ENCODE data around the gene AKAP6.

AKAP6 gene

GRCh38 chr14:32400480-32400879, 71.4 kb downstream of the AKAP6 start:
- Histone ChIP-seq H3K27me3 (ENCODE audit: insufficient read depth, low read depth) (no peaks in the 10 kb centered on the region), H4K20me1 (ENCODE audit: insufficient read depth) (no peaks in the 10 kb centered on the region), H3K36me3 (ENCODE audit: insufficient read depth) (no peaks in the 10 kb centered on the region), H3K9ac (no peak overlapping the region), H3K4me3 (IDR thresholded peaks at IDR 0.05; ENCODE audit: insufficient read depth, low read depth, low read length) (no peak overlapping the region), H3K4me1 (ENCODE audit: low read depth, poor library complexity, severe bottlenecking) (no peaks in the 10 kb centered on the region), H2AFZ (ENCODE audit: low read depth) (no peak overlapping the region), H3K27ac (no peak overlapping the region), H3K4me2 (no peak overlapping the region), H3K79me2 (ENCODE audit: insufficient read depth, low read depth) (no peaks in the 10 kb centered on the region)
- TF ChIP-seq CTCF (conservative IDR thresholded peaks at IDR 0.05; ENCODE audit: low read depth, low read length): no peak

GRCh38 chr14:32403021-32403420, 73.9 kb downstream of the AKAP6 start:
- TF ChIP-seq CTCF (conservative IDR thresholded peaks at IDR 0.05; ENCODE audit: low read depth, low read length): no peak
- H3K27ac ChIP-seq: no peak overlapping the region
- no peaks in the 10 kb centered on the region for H3K79me2 ChIP-seq (ENCODE audit: insufficient read depth, low read depth)
- H4K20me1 ChIP-seq (ENCODE audit: insufficient read depth): no peaks in the 10 kb centered on the region
- H3K9ac ChIP-seq: no peak overlapping the region
- H3K4me1 ChIP-seq (ENCODE audit: low read depth, poor library complexity, severe bottlenecking): no peaks in the 10 kb centered on the region
- H2AFZ ChIP-seq (ENCODE audit: low read depth): no peak overlapping the region
- no peaks in the 10 kb centered on the region for H3K36me3 ChIP-seq (ENCODE audit: insufficient read depth)
- H3K4me3 ChIP-seq (IDR thresholded peaks at IDR 0.05; ENCODE audit: insufficient read depth, low read depth, low read length): no peak overlapping the region
- no peaks in the 10 kb centered on the region for H3K27me3 ChIP-seq (ENCODE audit: insufficient read depth, low read depth)
- H3K4me2 ChIP-seq: no peak overlapping the region

- TF ChIP-seq CTCF (conservative IDR thresholded peaks at IDR 0.05; ENCODE audit: low read depth, low read length): no peak
- no peak overlapping the region for H3K4me3 ChIP-seq (IDR thresholded peaks at IDR 0.05; ENCODE audit: insufficient read depth, low read depth, low read length)
- H3K9ac ChIP-seq: no peak overlapping the region
- H3K79me2 ChIP-seq (ENCODE audit: insufficient read depth, low read depth): no peaks in the 10 kb centered on the region
- H3K27ac ChIP-seq: no peak overlapping the region
- no peaks in the 10 kb centered on the region for H3K4me1 ChIP-seq (ENCODE audit: low read depth, poor library complexity, severe bottlenecking)
- no peaks in the 10 kb centered on the region for H3K36me3 ChIP-seq (ENCODE audit: insufficient read depth)
- H3K27me3 ChIP-seq (ENCODE audit: insufficient read depth, low read depth): no peaks in the 10 kb centered on the region
- H4K20me1 ChIP-seq (ENCODE audit: insufficient read depth): no peaks in the 10 kb centered on the region
- no peak overlapping the region for H2AFZ ChIP-seq (ENCODE audit: low read depth)
- H3K4me2 ChIP-seq: no peak overlapping the region
These were observed 74.6 kb downstream of the AKAP6 start for GRCh38 chr14:32403688-32404087.

GRCh38 chr14:32404784-32405573, 75.9 kb downstream of the AKAP6 start:
- Histone ChIP-seq H3K27ac (no peak overlapping the region), H3K9ac (no peak overlapping the region), H3K36me3 (ENCODE audit: insufficient read depth) (no peaks in the 10 kb centered on the region), H4K20me1 (ENCODE audit: insufficient read depth) (no peaks in the 10 kb centered on the region), H3K4me1 (ENCODE audit: low read depth, poor library complexity, severe bottlenecking) (no peaks in the 10 kb centered on the region), H3K4me2 (no peak overlapping the region), H3K79me2 (ENCODE audit: insufficient read depth, low read depth) (no peaks in the 10 kb centered on the region), H2AFZ (ENCODE audit: low read depth) (no peak overlapping the region), H3K4me3 (IDR thresholded peaks at IDR 0.05; ENCODE audit: insufficient read depth, low read depth, low read length) (no peak overlapping the region), H3K27me3 (ENCODE audit: insufficient read depth, low read depth) (no peaks in the 10 kb centered on the region)
- no peak for TF ChIP-seq CTCF (conservative IDR thresholded peaks at IDR 0.05; ENCODE audit: low read depth, low read length)

All from KMS-11 (cell line).